ENCODE results near the gene OSBPL5.

The OSBPL5 gene

DNA sequence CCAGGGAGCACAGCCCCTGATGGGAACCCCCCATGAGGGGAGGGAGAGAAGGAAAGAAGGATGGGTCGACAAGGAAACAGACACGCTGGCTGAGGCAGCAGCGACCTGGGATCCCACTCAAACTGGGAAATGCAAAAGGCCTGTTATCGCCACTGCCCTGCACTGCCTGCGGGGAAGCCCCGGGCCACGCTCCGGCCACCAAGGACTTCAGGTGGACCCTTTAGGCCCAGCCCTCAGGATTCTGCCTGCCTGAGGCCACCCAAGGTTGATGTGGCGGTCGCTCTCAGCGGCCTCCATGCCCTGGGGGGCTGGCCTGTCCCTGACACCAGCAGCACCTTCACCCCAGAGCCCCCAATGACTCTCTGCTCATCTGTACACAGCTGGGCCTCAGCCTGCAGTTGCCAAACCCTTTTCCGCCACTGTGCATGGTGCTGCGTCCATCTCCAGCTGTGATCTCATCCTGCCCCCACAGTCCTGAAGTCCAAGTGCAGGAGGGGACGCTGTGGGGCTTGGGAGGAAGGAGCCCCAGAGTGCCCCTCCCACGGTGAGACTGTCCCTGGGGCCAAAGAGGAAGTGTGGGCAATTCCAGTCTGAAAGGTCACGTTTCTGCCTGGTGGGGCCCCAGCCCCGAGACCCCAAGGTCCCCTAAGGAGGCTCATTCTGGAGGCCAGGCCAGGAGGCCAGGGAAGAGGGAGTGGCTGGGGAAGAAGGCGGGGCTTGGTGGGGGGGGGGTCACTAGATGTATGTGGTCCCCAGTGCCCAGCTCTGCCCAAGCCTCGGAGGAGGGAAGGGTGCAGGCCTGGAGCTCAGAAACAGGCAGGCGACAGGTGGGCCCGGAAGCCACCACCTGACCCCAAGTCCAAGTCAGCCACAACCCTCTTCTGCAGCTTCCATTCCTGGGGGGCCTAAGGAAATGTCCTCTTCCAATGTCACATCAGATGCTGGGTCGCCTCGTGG lies 31.6 kb downstream of the OSBPL5 start:
- no peak for DNase-seq (ENCODE audit: low read depth)

DNA sequence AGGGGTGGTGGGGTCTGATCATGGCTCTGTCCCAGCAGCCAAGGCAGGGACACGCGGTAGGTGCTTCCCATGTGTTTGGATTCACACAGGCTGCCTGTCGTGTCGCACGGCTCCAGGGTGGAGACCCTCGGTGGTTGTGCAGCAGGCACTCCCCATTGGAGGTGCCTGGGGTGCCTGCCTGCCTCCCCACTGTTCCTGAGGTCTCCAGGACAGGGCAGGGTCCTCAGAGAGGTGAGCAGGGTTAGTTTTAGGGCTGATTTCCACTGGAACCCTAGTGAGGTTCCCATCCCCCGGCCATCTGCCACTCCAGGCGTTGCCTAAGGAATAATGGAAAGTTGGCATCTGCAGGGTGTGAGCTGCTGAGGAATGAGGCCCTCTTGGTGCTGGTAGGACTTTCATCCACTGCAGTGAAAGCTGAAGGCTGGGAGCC lies 32.3 kb downstream of the OSBPL5 start:
- DNase-seq (ENCODE audit: low read depth), result no peak

DNA sequence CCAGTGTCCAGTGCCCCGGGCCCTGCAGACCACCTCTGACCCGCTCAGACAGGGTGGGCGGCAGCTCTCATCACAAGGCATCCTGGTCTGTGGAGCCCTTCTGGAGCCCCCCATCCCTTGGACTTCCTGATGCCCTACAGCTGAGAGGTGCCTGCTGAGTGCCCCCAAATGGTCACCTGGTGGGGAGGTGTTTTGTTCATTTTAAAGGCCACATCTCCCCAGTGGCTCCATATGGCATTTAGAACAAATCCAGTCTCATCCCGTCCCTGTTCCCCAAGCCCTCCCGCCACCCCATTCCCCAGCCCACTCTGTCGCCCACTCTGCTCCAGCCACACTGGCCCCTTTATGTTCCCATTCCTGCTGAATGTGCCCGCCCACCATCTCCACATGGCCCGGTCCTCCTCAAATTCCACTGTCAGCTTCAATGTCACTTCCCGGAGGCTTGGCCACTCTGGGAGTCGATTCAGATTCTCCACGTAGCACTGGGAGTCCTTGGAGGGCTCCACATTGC lies 32.8 kb downstream of the OSBPL5 start:
- no peak for DNase-seq (ENCODE audit: low read depth)

DNA sequence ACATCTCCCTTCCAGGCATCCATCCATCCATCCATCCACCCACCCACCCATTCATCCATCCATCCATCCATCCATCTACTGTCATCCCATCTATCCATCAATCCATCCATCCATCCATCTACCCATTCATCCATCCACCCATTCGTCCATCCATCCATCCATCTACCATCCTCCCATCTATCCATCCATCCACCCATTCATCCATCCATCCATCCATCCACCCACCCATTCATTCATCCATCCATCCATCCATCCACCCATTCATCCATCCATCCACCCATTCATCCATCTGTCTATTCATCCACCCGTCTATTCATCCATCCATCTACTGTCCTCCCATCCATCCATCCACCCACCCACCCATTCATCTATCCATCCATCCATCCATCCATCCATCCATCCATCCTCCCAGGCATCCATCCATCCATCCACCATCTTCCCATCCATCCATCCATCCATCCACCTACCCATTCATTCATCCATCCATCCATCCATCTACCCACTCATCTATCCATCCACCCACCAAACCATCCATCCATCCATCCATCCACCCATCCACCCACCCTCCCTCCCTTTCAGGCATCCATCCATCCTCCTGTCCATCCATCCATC lies 33.7 kb downstream of the OSBPL5 start:
- no peak for DNase-seq (ENCODE audit: low read depth)

DNA sequence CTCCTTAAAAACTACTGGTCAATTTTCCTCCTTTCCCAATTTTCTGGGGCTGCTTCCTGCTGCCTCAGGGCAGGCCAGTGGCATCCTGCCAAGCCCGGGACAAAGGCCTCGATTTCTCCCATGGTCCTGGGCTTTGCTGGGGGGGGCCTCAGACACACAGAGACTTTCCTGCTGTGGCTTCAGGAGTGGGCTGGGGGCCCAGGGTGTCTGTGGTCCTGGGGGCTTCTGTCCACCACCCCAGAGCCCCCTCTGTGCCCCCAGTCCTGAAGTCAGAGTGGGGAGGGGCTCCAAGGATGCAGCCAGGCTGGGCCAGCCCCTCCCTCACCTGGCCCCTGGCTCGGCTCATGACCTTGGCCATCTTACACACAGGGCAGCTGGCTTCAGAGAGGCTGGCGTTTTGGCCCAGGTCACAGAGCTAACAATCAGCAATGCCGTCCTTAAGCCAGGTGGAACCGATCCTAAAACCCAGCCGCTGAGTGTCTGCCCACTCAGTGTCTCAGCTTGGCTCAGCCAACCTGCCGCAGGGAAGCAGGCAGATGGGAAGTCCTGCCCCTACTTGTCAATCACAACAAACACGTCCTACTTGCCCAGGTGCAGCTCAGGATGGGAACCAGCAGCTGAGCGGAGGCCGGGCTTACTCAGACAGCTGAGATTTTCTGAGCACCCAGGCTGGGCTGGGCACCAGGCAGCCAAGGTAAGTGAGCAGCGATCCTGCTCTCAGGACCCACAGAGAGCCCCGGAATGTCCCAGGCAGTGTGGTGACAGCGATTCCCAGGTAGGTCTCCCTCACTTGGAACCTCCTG lies 34.6 kb downstream of the OSBPL5 start:
- DNase-seq (ENCODE audit: low read depth), result no peak

DNA sequence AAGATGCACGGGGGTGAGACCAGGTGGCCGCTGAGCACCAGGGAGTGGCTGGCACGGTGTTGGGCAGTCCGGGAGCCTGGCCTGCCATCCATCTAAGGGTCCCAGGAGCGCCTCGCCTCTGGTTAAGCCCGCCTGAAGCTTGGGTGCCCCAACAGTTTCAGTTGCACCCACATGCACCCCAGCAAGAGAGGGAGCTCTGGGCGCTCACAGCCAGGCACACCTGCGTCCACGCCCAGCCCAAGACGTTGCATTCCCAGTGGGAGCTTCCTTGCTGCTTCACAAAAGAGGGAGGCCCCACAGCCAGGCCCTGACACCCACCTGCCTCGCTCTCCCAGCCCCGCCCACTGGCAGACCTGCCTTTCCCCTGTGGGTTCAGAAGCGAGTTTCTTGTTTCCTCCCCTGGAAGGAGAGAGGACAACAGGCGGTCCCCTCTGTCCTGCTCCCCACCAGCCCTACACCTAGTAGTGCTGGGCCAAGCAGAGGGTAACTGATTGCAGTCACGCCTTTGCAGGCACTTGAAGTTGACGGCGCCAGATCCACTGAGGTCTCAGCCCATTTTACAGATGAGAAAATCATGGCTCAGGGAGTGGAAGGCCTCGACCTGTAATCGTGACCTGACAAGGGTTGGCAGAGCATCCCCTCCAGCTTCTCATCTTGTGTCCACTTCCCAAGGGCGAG lies 35.4 kb downstream of the OSBPL5 start:
- DNase-seq (ENCODE audit: low read depth), result no peak

DNA sequence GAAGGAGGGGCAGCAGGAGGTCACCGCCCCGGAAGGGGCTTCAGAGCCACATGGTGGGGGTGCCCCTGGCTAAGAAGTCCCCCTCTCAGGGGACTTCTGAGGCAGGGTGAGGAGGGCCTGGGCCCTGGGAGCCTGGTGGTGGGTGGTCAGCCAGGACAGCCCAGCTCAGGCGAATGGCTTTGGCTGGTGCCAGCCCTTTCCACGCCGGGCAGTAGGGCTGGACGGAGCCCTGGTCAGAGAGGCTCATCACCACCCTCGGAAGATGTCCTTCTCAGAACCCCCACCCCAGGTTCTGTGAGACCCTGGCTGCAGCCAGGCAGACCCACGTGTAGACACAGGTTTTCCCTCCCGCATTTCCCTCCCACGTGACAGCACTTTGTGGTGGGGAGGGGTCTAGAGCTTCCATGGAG lies 35.9 kb downstream of the OSBPL5 start:
- no peak for DNase-seq (ENCODE audit: low read depth)

DNA sequence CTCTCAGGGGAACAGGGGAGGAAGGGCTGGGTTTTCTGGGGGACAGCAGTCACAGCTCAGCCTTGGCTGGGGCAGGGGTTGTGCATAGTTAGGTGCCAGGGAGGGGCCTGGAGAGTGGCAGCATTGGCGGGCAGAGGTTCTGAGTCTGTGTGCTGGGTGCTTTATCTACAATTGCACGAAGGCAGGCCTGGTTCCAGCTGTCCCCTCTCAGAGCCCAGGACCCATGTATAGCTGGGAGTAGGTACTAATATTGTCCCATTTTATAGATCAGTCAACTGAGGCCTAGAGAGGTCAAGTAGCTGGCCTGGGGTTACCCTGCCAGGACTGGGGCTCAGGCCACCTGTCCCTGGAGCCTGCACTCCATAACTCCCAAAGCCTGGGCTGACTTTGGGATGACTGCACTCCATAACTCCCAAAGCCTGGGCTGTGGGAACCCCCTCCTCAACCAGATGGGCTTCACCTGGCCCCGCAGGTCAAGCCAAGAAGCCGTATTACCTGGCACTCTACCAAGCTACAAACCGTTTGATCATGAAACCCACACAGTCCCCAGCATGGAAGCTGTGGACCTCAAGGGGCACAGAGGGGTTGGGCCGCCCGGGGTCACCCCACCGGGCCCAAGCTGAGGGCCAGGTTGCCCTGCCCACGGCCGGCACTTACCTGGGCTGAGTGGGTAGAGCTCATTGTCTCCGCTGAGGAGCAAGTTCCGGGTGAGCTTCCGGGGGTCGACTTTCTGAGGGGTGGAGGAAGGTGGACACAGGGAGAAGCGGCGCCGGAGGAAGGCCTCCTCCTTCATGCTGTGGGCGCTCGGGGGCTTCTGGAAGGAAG lies 36.5 kb downstream of the OSBPL5 start:
- DNase-seq (ENCODE audit: low read depth), result no peak

DNA sequence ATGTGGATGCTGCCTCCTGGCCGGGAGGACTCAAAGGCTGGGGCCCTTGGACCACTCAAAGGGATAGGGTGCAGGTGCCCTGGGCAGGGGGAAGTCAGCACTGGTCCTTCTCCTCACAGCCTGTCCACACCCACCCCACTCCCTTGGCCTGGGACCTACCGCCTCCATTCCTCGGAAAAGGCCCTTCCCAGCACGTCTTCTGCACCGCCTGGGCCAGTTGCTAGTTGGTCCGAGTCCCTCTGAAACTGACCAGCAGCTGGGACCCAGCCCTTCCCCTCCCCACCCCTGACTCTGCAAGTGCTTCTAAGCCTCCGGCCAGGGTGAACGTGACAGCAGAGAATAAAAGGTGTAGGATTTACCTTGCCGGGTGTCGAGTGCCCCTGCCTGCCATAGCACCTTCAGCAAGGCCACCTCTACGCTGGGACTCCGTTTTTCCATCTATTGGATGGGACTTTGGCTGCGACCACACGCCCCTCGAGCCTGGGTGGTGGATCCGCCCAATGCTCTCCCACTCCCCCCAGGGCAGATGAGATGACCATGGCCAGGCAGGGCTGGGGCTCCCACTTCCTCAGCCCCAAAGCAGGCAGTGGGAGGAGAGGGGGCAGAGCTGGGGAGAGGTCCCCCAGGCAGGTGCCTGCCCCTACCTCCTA lies 37.3 kb downstream of the OSBPL5 start:
- DNase-seq (ENCODE audit: low read depth), result no peak

DNA sequence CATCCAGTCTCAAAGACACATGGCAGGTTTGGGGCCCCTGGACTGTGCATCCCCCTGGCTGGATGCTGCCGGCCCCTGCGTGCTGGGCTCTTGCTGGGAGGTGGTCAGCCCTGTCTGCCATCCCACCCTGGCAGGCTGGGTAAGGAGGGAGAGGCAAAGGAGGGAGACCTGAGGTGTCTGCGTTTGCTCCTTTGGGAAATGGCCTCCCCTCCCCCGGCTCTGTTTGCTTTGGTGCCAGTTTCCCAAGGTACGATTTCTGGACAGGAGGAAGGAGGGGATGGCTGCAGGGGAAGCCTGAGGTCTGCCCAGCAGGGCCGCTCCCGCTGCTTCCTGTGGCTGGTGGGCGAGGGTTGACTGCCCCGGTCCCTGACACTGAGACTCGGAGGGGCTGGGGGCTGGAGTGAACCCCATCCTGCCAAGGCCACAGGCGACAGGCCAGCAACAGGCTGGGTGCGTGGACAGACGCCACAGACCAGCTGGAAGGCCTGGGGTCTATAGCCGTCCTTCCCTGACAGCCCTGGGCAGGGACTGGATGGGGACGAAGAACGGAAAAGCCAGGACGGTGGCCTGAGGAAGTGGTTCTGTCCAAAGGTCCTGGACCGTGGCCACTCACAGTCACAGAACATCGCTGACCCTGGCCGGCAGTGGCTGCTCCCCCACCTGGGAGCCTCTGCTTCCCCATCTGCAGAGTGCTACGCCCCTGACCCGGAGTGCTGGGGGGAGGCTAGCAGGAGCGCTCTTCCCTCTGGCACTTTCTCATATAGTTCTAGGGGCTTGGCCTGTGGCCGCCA lies 38.0 kb downstream of the OSBPL5 start:
- DNase-seq (ENCODE audit: low read depth), result no peak

DNA sequence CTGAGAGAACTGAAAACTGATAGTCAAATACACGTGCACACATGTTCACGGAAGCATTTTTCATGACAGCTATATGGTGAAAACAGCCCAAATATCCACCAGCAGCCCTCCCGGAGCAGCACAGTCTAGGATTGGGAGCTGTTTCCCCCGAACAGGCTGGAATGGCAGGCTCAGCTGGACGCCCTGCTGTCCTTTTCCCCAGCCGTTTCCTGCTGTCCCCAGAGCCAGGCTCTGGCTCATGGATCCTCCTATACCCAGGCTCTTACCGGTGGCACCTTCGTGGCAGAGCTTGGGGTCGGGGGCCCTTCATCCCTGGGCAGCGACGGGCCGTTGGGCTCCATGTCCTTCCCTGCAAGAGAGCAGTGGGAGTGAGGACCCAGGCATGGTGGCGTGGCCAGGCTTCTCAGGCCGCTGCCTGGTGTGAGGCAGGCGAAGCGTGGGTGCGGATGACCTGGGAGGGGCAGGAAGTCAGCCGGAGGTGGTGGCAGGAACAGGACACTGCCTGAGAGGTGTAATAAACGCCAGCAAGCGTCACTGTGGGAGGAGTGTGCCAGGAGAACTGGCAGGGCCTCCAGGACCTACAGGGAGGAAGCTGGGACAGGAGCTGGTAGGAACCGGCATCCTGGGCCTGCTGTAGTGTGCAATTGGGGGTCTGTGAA lies 38.8 kb downstream of the OSBPL5 start:
- DNase-seq (ENCODE audit: low read depth), result no peak

DNA sequence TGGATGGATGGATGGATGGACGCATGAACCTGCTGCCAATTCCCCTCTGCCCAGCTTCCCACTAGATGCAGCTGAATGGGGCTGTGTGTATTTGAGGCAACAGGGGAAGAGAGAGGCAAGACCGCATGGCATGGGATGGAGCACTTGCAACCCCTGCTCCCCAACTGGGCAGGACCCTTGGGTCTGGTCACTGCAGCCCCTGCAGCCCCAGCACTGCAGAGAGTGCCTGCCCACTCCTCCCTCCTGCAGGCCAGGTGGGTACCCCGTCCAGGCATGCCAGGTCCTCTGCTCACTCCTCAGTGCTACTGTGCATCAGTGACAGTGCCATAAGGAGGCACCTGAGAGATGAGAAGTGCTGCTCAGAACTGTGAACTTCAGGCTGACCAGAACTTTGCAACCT lies 40.3 kb downstream of the OSBPL5 start:
- no peak for DNase-seq (ENCODE audit: low read depth)

DNA sequence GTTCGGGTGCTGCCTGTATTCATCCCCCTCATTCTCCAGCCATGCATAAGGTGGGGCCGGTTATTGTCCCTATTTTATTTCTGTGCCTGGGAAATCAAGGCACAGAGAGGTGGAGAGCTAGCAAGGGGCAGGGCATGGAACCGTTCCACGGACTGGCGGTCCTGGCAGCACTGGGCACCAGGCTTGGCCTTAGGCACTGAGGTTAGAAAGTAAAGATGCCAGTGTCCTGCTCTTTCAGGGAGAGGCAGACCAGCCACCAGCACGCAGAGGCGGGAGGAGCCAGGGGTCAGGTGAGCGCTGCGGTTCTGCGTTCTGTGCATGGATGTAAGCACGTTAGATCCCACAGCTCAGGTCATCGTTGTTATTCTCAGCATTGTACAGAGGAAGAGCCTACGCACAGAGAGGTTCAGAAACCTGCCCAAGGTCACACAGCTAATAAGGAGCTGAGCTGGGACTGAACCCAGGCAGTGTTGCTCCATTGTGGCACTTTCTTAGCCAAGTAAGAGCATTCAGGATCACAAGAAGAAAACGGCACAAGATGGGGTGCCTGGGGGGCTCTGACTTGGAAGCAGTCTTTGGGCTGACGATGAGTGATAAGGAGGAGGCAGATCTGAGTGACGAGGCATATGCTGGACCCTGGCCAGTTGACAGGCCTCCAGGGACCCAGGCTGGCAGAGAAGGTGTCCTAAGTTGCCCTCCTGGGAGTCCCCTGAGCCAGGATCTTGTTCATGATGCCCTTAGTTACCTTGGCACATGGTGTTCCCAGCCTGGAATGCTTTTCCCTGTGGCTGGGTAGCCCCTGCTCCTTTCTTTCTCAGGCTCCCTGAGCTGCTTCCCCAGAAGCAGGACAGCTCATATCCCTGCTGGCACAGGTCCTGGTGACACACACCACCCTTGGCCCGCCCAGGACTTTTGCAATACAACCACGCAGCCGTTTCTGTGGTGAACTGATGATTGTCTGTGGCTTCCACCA lies 41.1 kb downstream of the OSBPL5 start:
- DNase-seq (ENCODE audit: low read depth), result peak; percentile 89

DNA sequence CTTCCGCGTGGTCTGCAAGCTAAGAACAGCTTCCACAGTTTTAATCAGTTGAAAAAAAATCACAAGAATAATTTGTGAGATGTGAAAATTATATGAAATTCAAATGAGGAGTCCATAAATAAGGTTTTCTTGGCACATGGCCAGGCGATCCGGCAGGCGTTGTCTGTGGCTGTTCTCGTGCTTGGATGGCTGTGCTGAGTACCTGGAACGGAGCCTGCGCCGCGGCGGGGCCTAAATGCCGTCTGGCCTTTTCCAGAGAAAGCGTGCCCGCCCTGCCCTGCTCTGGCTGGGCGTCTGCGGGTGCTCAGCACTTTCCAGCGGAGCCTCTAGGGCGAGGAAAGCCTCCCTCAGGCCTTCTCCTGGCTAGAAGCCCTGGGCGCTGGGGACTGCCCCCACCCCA lies 41.8 kb downstream of the OSBPL5 start:
- no peak for DNase-seq (ENCODE audit: low read depth)

DNA sequence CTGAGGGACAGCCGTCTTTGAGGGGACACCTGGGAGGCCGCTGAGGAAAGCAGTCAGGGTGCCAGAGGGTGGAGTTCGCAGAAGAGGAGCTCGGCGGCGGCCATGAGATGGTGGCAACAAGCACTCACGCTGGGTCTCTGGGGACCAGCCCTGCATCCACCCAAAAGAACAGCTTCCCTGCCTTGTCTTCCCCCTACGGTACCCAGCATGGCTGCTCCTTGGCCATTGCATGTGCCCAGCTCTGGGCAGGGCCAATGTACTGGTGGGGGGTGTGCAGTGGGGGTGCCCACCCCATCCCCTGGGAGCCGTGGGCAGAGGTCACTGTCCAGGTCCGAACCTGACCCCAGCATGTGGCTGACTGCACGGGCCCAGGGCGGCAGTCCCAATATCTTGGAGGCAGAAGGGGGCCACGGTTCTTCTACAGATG lies 42.3 kb downstream of the OSBPL5 start:
- DNase-seq (ENCODE audit: low read depth), result no peak

DNA sequence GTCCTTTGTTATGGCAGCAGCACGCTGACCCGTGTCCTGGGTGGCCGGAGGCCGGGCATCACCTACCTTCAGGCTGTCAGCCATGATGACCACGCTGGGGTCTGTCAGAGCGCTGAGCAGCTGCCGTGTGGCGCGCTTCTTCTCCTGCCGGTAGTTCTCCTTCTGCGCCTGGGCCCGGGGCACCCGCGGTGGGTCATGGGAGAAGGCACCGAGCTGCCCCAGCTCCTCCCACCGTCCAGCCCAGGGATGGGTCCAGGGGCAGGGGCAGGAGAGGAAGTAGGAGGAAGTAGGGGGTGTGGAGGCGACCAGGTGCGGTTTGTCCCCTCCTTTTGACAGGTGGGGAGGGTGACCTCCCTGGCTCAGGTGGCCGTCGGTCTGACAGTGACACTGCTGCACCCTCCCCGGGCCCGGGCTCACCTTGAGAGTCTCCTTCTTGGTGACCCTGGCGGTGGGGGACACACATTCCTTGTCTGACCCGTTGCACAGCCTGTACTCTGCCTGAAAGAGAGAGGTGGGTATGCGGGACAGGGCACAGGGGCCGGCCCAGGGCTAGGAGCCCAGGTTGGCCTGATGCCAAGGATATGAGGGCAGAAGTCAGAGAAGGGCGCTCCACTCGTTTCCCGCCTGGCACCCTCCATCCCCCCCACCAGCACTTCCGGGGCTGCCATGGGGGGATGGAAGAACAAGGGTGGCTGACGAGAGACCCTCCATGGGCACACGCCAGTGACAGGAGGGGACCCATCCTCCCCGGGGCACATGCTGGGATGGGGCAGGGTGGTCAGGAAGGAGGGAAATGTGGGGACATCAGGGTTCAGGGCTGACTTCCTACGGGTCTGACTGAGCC lies 43.0 kb downstream of the OSBPL5 start:
- no peak for DNase-seq (ENCODE audit: low read depth)

DNA sequence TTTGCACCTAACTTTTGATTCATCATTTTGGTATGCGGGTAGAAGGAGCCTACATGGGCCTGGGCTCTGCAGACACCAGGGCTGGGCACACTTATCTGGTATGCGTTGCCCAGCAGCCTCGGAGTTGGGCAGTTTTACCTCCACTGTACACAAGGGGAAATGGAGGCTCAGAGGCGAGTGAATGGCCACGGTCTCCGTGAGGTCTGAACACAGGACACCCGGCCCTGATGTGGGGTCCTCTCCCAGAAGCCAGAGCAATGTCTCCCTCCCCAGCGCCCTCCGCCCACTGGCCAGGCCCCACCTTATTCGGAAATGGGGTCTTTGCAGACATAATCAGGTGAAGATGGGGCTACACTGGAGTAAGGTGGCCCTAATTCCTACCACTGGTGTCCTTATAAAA lies 43.7 kb downstream of the OSBPL5 start:
- DNase-seq (ENCODE audit: low read depth), result no peak

Measured in fibroblast of the conjunctiva (primary cell).